GM18526 (cell line): ENCODE data around the gene FAF2.

Experiments
- POLR2A ChIP-seq: IDR thresholded peaks from 3 replicates; pipeline ENCODE4 v1.6.1; 2011; ENCODE audit not compliant: insufficient read length; ENCODE audit errors: extremely low read depth

FAF2 gene

GRCh38 chr5:176470539-176470938 is 22.4 kb downstream of the FAF2 start:
- no peak for TF ChIP-seq POLR2A

GRCh38 chr5:176471098-176471497 is 22.9 kb downstream of the FAF2 start:
- no peak for TF ChIP-seq POLR2A

- TF ChIP-seq POLR2A: no peak
Observed at GRCh38 chr5:176473335-176474006, 25.3 kb downstream of the FAF2 start.

- TF ChIP-seq POLR2A: no peak
Observed at GRCh38 chr5:176474476-176474875, 26.3 kb downstream of the FAF2 start.

GRCh38 chr5:176481711-176482110 is 33.5 kb downstream of the FAF2 start:
- no peak for TF ChIP-seq POLR2A

GRCh38 chr5:176485176-176485575 is 37.0 kb downstream of the FAF2 start:
- TF ChIP-seq POLR2A: no peak

- TF ChIP-seq POLR2A: no peak
Observed at GRCh38 chr5:176486189-176486757, 38.1 kb downstream of the FAF2 start.

GRCh38 chr5:176489077-176489476 is 40.9 kb downstream of the FAF2 start:
- TF ChIP-seq POLR2A: no peak

- TF ChIP-seq POLR2A: no peak
Observed at GRCh38 chr5:176490301-176490700, 42.1 kb downstream of the FAF2 start.

- TF ChIP-seq POLR2A: no peak
Observed at GRCh38 chr5:176491101-176491502, 42.9 kb downstream of the FAF2 start.

- no peak for TF ChIP-seq POLR2A
Observed at GRCh38 chr5:176491901-176492300, 43.7 kb downstream of the FAF2 start.

GRCh38 chr5:176492431-176492830 is 44.2 kb downstream of the FAF2 start:
- TF ChIP-seq POLR2A: no peak

- no peak for TF ChIP-seq POLR2A
Observed at GRCh38 chr5:176497852-176498251, 49.7 kb downstream of the FAF2 start.

GRCh38 chr5:176499273-176499672 is 51.1 kb downstream of the FAF2 start:
- no peak for TF ChIP-seq POLR2A

- TF ChIP-seq POLR2A: no peak
Observed at GRCh38 chr5:176500511-176500910, 52.3 kb downstream of the FAF2 start.

GRCh38 chr5:176501333-176501732 is 53.1 kb downstream of the FAF2 start:
- no peak for TF ChIP-seq POLR2A

- TF ChIP-seq POLR2A: no peak
Observed at GRCh38 chr5:176503496-176503895, 55.3 kb downstream of the FAF2 start.
